Lower leg skin (tissue), 4 donors: ENCODE measurements around the gene DNAH10. TPM values are rescaled to one million over a fixed set of nuclear protein-coding genes. Genes with fewer than 3 reads are reported as not detected.

Source experiments
- DNase-seq, 2 donors: peaks; one replicate each; pipeline ENCODE4 v3.0.0-alpha.2; 2019; ENCODE audit warnings: low spot score in 2 of 2
- H3K4me3 ChIP-seq: fragments of 200-600 bp; sonication (generic); 2 replicates; pipeline ENCODE4 v1.5.1; 2017; ENCODE audit warnings: mild to moderate bottlenecking, low read depth; ENCODE audit not compliant: poor library complexity, severe bottlenecking
- CTCF ChIP-seq, 3 donors: fragments of 450-650 bp; IDR thresholded peaks; one replicate each; pipeline ENCODE4 v1.5.1; 2016; ENCODE audit warnings: antibody characterized with exemption in 3 of 3, mild to moderate bottlenecking in 3 of 3, moderate library complexity in 2 of 3
- POLR2A ChIP-seq, 2 donors: fragments of 450-650 bp; IDR thresholded peaks; one replicate each; pipeline ENCODE4 v1.6.1; 2016 to 2017; ENCODE audit warnings: antibody characterized with exemption in 2 of 2, mild to moderate bottlenecking in 1 of 2, moderate library complexity in 1 of 2
- WGBS, 2 donors: methylation state at CpG; one replicate each; pipeline ENCODE4 v1.1.5; 2018; 5-methylcytosine and 5-hydroxymethylcytosine counted together
- intact Hi-C: fragments of 100-400 bp; cut with DNase I; formaldehyde crosslinking; loops from one replicate; pipeline ENCODE4 v1.15.0; 2023; ENCODE audit warnings: low total_unique reads
- total RNA-seq, 4 donors: library from RNA; depleted of rRNA; stranded (reverse); fragments of >200 nt; gene quantifications; one replicate each; pipeline ENCODE4 v1.1.0, GENCODE V29; 2016

Gene DNAH10
- total RNA-seq, 4 donors from 2014 or later = 0.02 to 0.27 (median 0.06) TPM; not detected in 1

- 57 to 70% methylated on average over 5 of the region's 5 CpGs for WGBS, 2 donors
- no peak overlapping the region for H3K4me3 ChIP-seq
- intact Hi-C loops = no loop called here
- no peak for DNase-seq
- no peak for TF ChIP-seq POLR2A (IDR thresholded peaks at IDR 0.05)
- TF ChIP-seq CTCF (IDR thresholded peaks at IDR 0.05) = no peak
These were observed 135.1 kb downstream of the DNAH10 start for GRCh38 chr12:123897221-123897620.

GRCh38 chr12:123898673-123899072 lies 136.6 kb downstream of the DNAH10 start:
- intact Hi-C loops = no loop called here

GRCh38 chr12:123899368-123899767 lies 137.3 kb downstream of the DNAH10 start:
- no peak for TF ChIP-seq POLR2A (IDR thresholded peaks at IDR 0.05)
- TF ChIP-seq CTCF (IDR thresholded peaks at IDR 0.05) = no peak
- intact Hi-C loops = no loop called here
- no peak for DNase-seq
- H3K4me3 ChIP-seq = no peak overlapping the region
- 89 to 92% methylated on average over 9 of the region's 9 CpGs for WGBS, 2 donors

More at GRCh38 chr12:123898673-123899072, 136.6 kb downstream of the DNAH10 start:
- no peak for DNase-seq
- TF ChIP-seq POLR2A (IDR thresholded peaks at IDR 0.05) = no peak
- TF ChIP-seq CTCF (IDR thresholded peaks at IDR 0.05) = no peak
- no peak overlapping the region for H3K4me3 ChIP-seq
- 82 to 84% methylated on average over 18 of the region's 18 CpGs for WGBS, 2 donors

GRCh38 chr12:123900871-123901376 lies 138.8 kb downstream of the DNAH10 start:
- 47 to 61% methylated on average over 8 to 9 of the region's 9 CpGs for WGBS, 2 donors
- intact Hi-C loops = no loop called here
- TF ChIP-seq POLR2A (IDR thresholded peaks at IDR 0.05) = no peak
- no peak for TF ChIP-seq CTCF (IDR thresholded peaks at IDR 0.05)
- no peak overlapping the region for H3K4me3 ChIP-seq
- no peak for DNase-seq

GRCh38 chr12:123902821-123903220 lies 140.7 kb downstream of the DNAH10 start:
- intact Hi-C loops = no loop called here
- no peak overlapping the region for H3K4me3 ChIP-seq
- DNase-seq = no peak
- WGBS, 2 donors = 91 to 95% methylated on average over 12 to 13 of the region's 13 CpGs
- TF ChIP-seq POLR2A (IDR thresholded peaks at IDR 0.05) (no peak), CTCF (IDR thresholded peaks at IDR 0.05) (no peak)
